Measurements from ENCODE around the gene BANP. TPM values are rescaled to one million over a fixed set of nuclear protein-coding genes. Genes with fewer than 3 reads are reported as not detected.

The BANP gene
- total and polyA plus RNA-seq, 11 donors: 7.2 to 20.7 (median 13.3) TPM

GRCh38 chr16:88070341-88070740, 119.1 kb downstream of the BANP start:
- H3K36me3 ChIP-seq: peaks cover 0 to 51% (median 37%) of the 10 kb centered on the region in 9 donors

DNA sequence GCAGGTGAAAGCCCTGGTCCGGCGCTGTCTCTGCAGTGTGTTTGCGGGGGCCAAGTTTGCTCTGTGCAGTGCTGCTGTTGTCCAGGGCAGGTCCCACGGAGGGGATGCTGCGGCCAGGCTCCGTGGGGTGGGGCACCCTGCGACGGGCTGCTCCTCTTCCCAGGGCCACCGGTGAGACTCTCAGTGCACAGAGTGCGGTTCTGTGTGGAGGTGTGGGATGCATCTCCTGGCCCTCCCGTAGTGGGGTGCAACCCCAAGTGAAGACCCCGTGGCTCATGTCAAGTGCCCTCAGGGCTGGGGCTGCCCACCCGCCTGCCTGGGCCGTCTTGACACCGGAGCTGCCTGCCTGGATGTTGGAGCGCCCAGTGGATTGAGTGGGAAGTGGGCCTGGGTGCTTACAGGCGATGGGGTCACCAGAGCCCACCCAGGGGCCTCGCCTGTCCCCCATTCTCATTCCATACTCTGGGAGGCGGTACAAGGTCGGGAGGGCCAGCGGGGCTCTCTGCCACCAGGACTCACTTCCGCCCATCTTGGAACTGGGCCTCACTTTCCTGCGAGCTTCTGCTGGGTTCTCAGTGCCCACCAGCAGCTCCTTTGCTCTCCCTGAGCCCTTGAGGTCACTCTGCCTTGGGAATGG, 119.9 kb downstream of the BANP start:
- no peak for ATAC-seq
- Histone ChIP-seq H3K4me1 (no peaks in the 10 kb centered on the region), H3K4me3 (no peak overlapping the region), H3K36me3 (peaks cover 0 to 51% (median 36%) of the 10 kb centered on the region in 9 donors), H3K9me3 (no peaks in the 10 kb centered on the region), H3K27ac (no peak overlapping the region), H3K27me3 (no peaks in the 10 kb centered on the region)
- 96 to 98% (median 97%) methylated on average over 17 to 23 of the region's 23 CpGs for WGBS, 4 donors
- TF ChIP-seq CTCF (IDR thresholded peaks at IDR 0.05): no peak
- TF ChIP-seq POLR2A (IDR thresholded peaks at IDR 0.05): no peak
- DNase-seq: peak in 2 of 5 donors; percentile 19 to 37
- intact Hi-C loops (cut with DNase I): no loop called here

More at GRCh38 chr16:88070341-88070740, 119.1 kb downstream of the BANP start:
- H3K27ac ChIP-seq: no peak overlapping the region
- no peaks in the 10 kb centered on the region for H3K4me1 ChIP-seq
- no peaks in the 10 kb centered on the region for H3K9me3 ChIP-seq
- no peak for ATAC-seq
- peak in 2 of 5 donors; percentile 3 to 28 for DNase-seq
- no peak for TF ChIP-seq POLR2A (IDR thresholded peaks at IDR 0.05)
- TF ChIP-seq CTCF (IDR thresholded peaks at IDR 0.05): no peak
- WGBS, 4 donors: 89 to 95% (median 93%) methylated on average over 12 of the region's 12 CpGs
- intact Hi-C loops (cut with DNase I): no loop called here
- H3K4me3 ChIP-seq: no peak overlapping the region
- no peaks in the 10 kb centered on the region for H3K27me3 ChIP-seq

DNA sequence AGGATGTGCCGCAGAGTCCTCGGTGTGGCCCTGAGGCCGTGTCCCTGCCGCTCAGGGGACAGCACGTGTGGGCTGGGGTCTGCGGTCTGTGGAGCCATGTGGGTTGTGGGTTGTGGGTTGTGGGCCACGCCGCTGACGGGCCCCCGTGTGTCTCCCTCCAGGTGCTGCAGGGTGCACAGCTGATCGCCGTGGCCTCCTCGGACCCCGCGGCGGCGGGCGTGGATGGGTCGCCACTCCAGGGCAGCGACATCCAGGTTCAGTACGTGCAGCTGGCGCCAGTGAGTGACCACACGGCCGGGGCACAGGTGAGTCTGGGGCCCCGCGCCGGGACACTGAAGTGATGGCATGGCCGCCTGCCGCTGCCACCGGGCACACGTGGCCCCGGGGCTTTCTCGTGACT, 120.7 kb downstream of the BANP start:
- peaks cover 0 to 5% (median 0%) of the 10 kb centered on the region in 12 donors for H3K4me1 ChIP-seq
- H3K36me3 ChIP-seq: peaks cover 0 to 48% (median 40%) of the 10 kb centered on the region in 9 donors
- ATAC-seq: no peak
- 94 to 99% (median 96%) methylated on average over 15 to 33 of the region's 33 CpGs for WGBS, 4 donors
- no peaks in the 10 kb centered on the region for H3K27me3 ChIP-seq
- no peak overlapping the region for H3K27ac ChIP-seq
- peak in 2 of 5 donors; percentile 18 to 58 for DNase-seq
- TF ChIP-seq CTCF (IDR thresholded peaks at IDR 0.05) (no peak), POLR2A (IDR thresholded peaks at IDR 0.05) (no peak)
- intact Hi-C loops (cut with DNase I): no loop called here
- no peak overlapping the region for H3K4me3 ChIP-seq
- H3K9me3 ChIP-seq: no peaks in the 10 kb centered on the region

GRCh38 chr16:88072571-88073001, 121.4 kb downstream of the BANP start:
- 91 to 93% (median 92%) methylated on average over 21 to 23 of the region's 23 CpGs for WGBS, 4 donors
- ATAC-seq (no peak), DNase-seq (peak in 2 of 5 donors; percentile 18 to 51)
- Histone ChIP-seq H3K4me3 (no peak overlapping the region), H3K36me3 (peaks cover 0 to 48% (median 44%) of the 10 kb centered on the region in 9 donors), H3K4me1 (peaks cover 0 to 12% (median 0%) of the 10 kb centered on the region in 12 donors), H3K27ac (no peak overlapping the region), H3K9me3 (no peaks in the 10 kb centered on the region), H3K27me3 (no peaks in the 10 kb centered on the region)
- TF ChIP-seq CTCF (IDR thresholded peaks at IDR 0.05) (no peak), POLR2A (IDR thresholded peaks at IDR 0.05) (no peak)
- intact Hi-C loops (cut with DNase I): no loop called here

Data from heart left ventricle (tissue), 16 donors.